Measurements from ENCODE around the gene ANTKMT. TPM values are rescaled to one million over a fixed set of nuclear protein-coding genes. Genes with fewer than 3 reads are reported as not detected.
A peak's percentile ranks its signal among the peaks of the same experiment; 100 is the strongest.
"Not testable (repeated sequence)": the region's sequence is repeated elsewhere in the genome, so short reads cannot be mapped to it uniquely, and the experiment has no call there.

ANTKMT gene
- total RNA-seq, 1 donor from 2014 or later = 35.0 TPM

DNA sequence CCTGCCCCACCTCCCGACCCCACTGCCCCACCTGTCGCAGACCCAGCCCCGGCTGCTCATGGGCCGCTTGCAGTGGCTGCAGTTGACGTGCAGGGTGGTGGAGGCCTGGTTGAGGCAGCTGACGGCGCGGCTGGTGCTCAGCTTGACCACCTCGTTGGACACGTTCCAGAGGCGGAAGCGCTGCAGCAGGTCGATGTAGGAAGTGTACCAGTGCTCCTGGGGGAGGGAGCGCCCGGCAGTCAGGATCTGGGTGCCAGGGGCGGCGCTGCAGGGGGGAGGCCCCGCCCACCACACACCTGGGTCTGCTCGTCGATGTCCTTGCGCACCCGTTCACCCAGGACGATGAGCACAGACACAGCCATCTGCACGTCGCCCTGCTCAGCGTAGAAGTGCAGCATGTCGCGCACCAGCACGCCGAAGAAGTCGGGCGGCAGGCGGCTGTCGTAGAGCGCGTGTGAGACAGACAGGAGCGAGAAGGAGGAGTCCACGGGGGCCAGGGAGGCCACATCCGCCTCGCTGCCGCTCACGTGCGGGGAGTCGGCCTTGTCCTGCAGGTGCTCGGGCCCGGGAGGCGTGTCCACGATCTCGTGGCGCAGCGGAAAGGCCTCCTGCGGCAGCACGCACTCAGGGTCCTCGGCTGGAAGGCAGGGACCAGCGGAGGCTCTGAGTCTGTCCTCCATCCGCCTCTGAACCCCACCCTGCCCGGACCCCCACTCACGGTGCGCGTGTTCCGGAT lies 35.8 kb upstream of the ANTKMT start:
- Histone ChIP-seq H3K27me3 (ENCODE audit: control insufficient read depth, insufficient read depth, low read length) (no peaks in the 10 kb centered on the region), H3K36me3 (ENCODE audit: control insufficient read depth, insufficient read depth, low read length) (peaks cover 28% of the 10 kb centered on the region), H3K4me3 (ENCODE audit: low read depth, low read length) (peak overlapping the region; percentile 70)
- DNase-seq (ENCODE audit: low read depth) (no peak), FAIRE-seq (no peak)
- TF ChIP-seq, protein P1, sequence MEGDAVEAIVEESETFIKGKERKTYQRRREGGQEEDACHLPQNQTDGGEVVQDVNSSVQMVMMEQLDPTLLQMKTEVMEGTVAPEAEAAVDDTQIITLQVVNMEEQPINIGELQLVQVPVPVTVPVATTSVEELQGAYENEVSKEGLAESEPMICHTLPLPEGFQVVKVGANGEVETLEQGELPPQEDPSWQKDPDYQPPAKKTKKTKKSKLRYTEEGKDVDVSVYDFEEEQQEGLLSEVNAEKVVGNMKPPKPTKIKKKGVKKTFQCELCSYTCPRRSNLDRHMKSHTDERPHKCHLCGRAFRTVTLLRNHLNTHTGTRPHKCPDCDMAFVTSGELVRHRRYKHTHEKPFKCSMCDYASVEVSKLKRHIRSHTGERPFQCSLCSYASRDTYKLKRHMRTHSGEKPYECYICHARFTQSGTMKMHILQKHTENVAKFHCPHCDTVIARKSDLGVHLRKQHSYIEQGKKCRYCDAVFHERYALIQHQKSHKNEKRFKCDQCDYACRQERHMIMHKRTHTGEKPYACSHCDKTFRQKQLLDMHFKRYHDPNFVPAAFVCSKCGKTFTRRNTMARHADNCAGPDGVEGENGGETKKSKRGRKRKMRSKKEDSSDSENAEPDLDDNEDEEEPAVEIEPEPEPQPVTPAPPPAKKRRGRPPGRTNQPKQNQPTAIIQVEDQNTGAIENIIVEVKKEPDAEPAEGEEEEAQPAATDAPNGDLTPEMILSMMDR (IDR thresholded peaks at IDR 0.05; ENCODE audit: insufficient read depth, low read length, severe bottlenecking) = no peak

GRCh38 chr16:685967-686366 lies 35.0 kb upstream of the ANTKMT start:
- DNase-seq (ENCODE audit: low read depth) = peak; percentile 16

DNA sequence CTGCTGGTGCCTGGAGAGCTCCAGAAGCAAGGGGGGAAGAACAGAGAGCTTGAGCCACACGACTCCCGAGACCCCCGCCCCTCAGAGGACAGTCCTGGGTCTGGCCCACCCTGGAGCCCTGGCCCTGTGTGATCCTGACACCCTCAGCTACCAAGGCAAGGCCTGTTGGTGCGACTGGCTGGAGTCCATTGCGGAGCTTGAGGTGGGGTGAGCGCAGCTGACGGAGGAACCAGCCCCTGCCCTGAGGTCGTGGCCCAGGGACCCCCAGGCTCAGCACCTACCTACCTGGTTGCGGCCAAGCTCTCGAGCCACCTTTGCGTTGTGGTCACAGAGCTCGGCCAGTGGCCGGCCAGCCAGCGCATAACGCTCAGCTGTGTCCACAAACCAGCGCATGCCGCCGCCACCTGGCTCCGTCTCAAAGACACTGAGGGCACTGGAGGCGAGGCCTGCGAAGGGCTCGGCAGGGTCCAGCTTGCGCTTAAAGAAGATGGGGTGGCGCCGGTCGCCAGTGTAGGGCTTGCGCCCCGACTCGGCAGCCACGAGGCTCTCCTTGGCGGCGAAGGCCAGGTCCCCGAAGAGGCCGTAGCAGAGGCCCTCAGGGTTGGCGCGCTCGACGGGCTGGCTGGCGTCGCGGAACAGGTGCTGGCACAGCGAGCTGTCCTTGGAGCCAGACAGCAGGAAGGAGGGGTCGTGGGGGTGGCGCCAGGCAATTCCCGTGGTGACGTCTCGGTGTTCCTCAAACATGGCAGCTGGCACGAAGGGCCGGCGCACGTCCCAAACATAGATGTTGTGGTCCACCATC lies 34.3 kb upstream of the ANTKMT start:
- Histone ChIP-seq H3K4me3 (ENCODE audit: low read depth, low read length) (no peak overlapping the region), H3K27me3 (ENCODE audit: control insufficient read depth, insufficient read depth, low read length) (no peaks in the 10 kb centered on the region), H3K36me3 (ENCODE audit: control insufficient read depth, insufficient read depth, low read length) (peaks cover 23% of the 10 kb centered on the region)
- TF ChIP-seq, protein P1 (IDR thresholded peaks at IDR 0.05; ENCODE audit: insufficient read depth, low read length, severe bottlenecking) = no peak
- FAIRE-seq (no peak), DNase-seq (ENCODE audit: low read depth) (no peak)

More at GRCh38 chr16:685967-686366, 35.0 kb upstream of the ANTKMT start:
- TF ChIP-seq, protein P1 (IDR thresholded peaks at IDR 0.05; ENCODE audit: insufficient read depth, low read length, severe bottlenecking) = peak; percentile 66
- peaks cover 28% of the 10 kb centered on the region for H3K36me3 ChIP-seq (ENCODE audit: control insufficient read depth, insufficient read depth, low read length)
- no peak overlapping the region for H3K4me3 ChIP-seq (ENCODE audit: low read depth, low read length)
- H3K27me3 ChIP-seq (ENCODE audit: control insufficient read depth, insufficient read depth, low read length) = no peaks in the 10 kb centered on the region
- no peak for FAIRE-seq

DNA sequence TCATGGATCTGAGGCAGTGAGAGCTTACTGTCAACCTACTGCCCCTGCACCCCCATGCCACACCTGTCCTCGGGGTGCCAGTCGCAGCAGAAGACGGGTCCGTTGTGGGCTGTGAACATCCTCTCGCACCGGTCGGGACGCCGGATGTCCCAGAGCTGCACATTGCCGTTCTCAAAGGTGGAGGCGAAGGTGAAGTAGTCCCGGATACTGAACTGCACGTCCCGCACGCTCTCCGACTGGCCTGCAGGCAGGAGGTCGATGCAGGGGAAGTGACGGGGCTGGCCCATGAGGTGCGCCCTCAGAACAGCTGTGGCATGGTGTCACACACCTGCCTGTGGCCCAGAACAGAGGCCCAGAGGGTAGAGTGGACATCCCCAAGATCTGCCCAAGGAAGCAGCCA lies 33.4 kb upstream of the ANTKMT start:
- Histone ChIP-seq H3K4me3 (ENCODE audit: low read depth, low read length) (no peak overlapping the region), H3K36me3 (ENCODE audit: control insufficient read depth, insufficient read depth, low read length) (peaks cover 15% of the 10 kb centered on the region), H3K27me3 (ENCODE audit: control insufficient read depth, insufficient read depth, low read length) (no peaks in the 10 kb centered on the region)
- TF ChIP-seq, protein P1 (IDR thresholded peaks at IDR 0.05; ENCODE audit: insufficient read depth, low read length, severe bottlenecking) = no peak
- FAIRE-seq (peak; percentile 28), DNase-seq (ENCODE audit: low read depth) (no peak)

DNA sequence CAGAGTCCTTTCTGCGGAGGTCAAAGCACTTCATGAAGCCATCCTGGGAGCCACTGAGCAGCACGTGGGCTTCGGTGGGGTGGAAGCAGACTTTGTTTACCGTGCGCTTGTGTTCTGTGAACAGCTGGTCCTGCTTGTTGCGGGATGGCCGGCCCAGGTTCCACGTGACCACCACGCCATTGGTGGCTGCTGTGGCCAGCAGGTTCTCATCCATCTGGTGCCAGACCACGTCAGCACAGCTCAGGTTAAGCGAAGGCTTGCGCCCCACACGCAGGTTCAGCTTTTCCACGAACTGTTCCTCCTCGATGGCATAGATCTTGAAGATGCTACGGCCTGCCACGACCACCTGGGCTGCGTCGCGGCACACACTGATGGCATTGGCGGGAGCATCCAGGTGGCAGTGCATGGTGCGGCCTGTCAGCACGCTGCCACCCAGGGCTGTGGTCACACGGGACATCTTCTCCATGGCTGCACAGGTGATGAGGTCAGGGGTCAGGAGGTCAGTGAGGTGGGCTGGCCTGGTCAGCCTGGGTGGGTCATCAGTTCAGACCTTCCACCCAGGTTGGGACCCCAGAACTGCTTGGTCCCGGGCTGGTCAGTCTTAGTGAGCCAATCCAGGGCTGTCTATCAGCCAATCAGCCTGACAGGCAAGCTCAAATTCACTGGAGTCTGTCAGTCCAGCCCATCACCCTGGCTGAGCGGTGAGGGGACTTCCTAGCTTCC lies 31.6 kb upstream of the ANTKMT start:
- peak; percentile 32 for FAIRE-seq
- DNase-seq (ENCODE audit: low read depth) = no peak

DNA sequence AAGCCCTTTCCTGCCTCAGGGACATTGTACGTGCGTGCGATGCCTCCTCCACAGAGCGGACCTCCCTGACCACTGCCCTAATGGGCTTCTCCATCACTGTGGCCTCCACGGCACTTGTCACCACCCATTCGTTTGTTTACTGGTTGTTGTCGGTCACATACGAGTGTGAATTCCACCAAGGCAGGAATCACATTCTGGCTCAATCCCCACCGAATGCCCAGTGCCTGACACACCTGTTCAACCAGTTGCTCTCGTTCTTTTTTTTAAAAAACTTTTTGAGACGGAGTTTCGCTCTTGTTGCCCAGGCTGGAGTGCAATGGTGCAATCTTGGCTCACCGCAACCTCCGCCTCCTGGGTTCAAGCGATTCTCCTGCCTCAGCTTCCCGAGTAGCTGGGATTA lies 29.7 kb upstream of the ANTKMT start:
- DNase-seq (ENCODE audit: low read depth); H3K4me3 ChIP-seq (ENCODE audit: low read depth, low read length); H3K27me3 ChIP-seq (ENCODE audit: control insufficient read depth, insufficient read depth, low read length); H3K36me3 ChIP-seq (ENCODE audit: control insufficient read depth, insufficient read depth, low read length); FAIRE-seq: not testable (repeated sequence)

More for the DNA sequence above, 31.6 kb upstream of the ANTKMT start:
- TF ChIP-seq, protein P1 (IDR thresholded peaks at IDR 0.05; ENCODE audit: insufficient read depth, low read length, severe bottlenecking) = no peak
- H3K27me3 ChIP-seq (ENCODE audit: control insufficient read depth, insufficient read depth, low read length) = no peaks in the 10 kb centered on the region
- peaks cover 7% of the 10 kb centered on the region for H3K36me3 ChIP-seq (ENCODE audit: control insufficient read depth, insufficient read depth, low read length)
- peak overlapping the region; percentile 83 for H3K4me3 ChIP-seq (ENCODE audit: low read depth, low read length)
